Measurements from ENCODE around the gene SLC37A3. TPM values are rescaled to one million over a fixed set of nuclear protein-coding genes. Genes with fewer than 3 reads are reported as not detected.

The SLC37A3 gene
- total and polyA plus RNA-seq, 2 donors (not counting 1 experiment from before 2014, with no cell fraction given): 9.1 to 20.1 TPM

DNA sequence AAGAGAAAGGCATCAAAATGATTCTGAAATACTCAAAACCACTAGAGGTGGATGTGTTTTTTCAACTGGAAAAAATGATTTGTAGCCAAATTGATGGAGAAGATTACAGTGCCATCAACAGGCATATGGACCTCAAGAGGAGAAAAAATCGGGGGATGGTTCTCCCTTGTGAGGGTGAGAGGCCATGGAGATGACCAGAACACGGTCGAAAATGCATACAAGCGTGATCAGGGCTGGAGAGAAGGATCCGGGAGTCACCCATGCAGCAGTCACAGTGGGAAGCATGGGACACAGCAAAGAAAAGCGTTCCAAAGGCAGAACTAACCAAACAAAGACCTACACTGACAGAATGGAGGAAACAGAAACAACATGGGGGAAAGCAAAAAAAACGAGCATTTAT, 80.3 kb downstream of the SLC37A3 start:
- H3K36me3 ChIP-seq (replicated peaks in 1 of 2; ENCODE audit: control extremely low read depth in 1 of 2, control insufficient read depth in 1 of 2, extremely low read depth in 1 of 2, insufficient read depth in 2 of 2, low read length in 1 of 2): no peaks in the 10 kb centered on the region
- H3K4me3 ChIP-seq (ENCODE audit: control extremely low read depth in 1 of 5, extremely low read depth in 1 of 5, insufficient read depth in 1 of 5, low read depth in 2 of 5, low read length in 4 of 5): no peak overlapping the region
- ChIA-PET CTCF (no interaction called here), POLR2A (no interaction called here)
- no peak overlapping the region for H3K27ac ChIP-seq (ENCODE audit: low read length in 2 of 2)
- no peak for TF ChIP-seq EZH2 (IDR thresholded peaks at IDR 0.05; ENCODE audit: borderline replicate concordance, insufficient read depth, low read depth, low read length, poor library complexity, severe bottlenecking)
- TF ChIP-seq, protein P1, sequence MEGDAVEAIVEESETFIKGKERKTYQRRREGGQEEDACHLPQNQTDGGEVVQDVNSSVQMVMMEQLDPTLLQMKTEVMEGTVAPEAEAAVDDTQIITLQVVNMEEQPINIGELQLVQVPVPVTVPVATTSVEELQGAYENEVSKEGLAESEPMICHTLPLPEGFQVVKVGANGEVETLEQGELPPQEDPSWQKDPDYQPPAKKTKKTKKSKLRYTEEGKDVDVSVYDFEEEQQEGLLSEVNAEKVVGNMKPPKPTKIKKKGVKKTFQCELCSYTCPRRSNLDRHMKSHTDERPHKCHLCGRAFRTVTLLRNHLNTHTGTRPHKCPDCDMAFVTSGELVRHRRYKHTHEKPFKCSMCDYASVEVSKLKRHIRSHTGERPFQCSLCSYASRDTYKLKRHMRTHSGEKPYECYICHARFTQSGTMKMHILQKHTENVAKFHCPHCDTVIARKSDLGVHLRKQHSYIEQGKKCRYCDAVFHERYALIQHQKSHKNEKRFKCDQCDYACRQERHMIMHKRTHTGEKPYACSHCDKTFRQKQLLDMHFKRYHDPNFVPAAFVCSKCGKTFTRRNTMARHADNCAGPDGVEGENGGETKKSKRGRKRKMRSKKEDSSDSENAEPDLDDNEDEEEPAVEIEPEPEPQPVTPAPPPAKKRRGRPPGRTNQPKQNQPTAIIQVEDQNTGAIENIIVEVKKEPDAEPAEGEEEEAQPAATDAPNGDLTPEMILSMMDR (IDR thresholded peaks at IDR 0.05): no peak
- H4K20me1 ChIP-seq (ENCODE audit: control insufficient read depth, insufficient read depth, low read length, poor library complexity, severe bottlenecking): no peaks in the 10 kb centered on the region
- peaks cover 24% of the 10 kb centered on the region for H3K27me3 Mint-ChIP-seq
- H3K9me3 ChIP-seq (ENCODE audit: control extremely low read depth in 1 of 3, control insufficient read depth in 2 of 3, insufficient read depth in 1 of 3, low read length in 2 of 3): no peaks in the 10 kb centered on the region
- H3K27me3 ChIP-seq (replicated peaks in 1 of 4; ENCODE audit: control extremely low read depth in 1 of 4, control insufficient read depth in 3 of 4, insufficient read depth in 4 of 4, low read length in 3 of 4): peaks cover 0 to 4% (median 0%) of the 10 kb centered on the region in 4 experiments
- ATAC-seq (ENCODE audit: low read depth) (no peak), DNase-seq (no peak)
- 91% methylated on average over 6 of the region's 7 CpGs for WGBS (ENCODE audit: insufficient coverage)
- no peaks in the 10 kb centered on the region for H3K4me1 Mint-ChIP-seq
- H3K9me3 Mint-ChIP-seq (ENCODE audit: insufficient read depth): no peaks in the 10 kb centered on the region
- no peak overlapping the region for H3K4me3 Mint-ChIP-seq
- H3K79me2 ChIP-seq (ENCODE audit: control insufficient read depth, insufficient read depth, low read length): no peaks in the 10 kb centered on the region
- no peak overlapping the region for H3K4me2 ChIP-seq (replicated peaks; ENCODE audit: low read depth, low read length, poor library complexity, severe bottlenecking)
- H3K4me1 ChIP-seq (ENCODE audit: control insufficient read depth in 2 of 2, insufficient read depth in 2 of 2, low read length in 2 of 2): no peaks in the 10 kb centered on the region
- H3K27ac Mint-ChIP-seq: no peak overlapping the region
- H2AFZ ChIP-seq (ENCODE audit: insufficient read depth, low read depth, low read length, poor library complexity, severe bottlenecking): no peak overlapping the region
- no peak overlapping the region for H3K9ac ChIP-seq (ENCODE audit: low read length)
- intact Hi-C loops (cut with micrococcal nuclease): no loop called here

DNA sequence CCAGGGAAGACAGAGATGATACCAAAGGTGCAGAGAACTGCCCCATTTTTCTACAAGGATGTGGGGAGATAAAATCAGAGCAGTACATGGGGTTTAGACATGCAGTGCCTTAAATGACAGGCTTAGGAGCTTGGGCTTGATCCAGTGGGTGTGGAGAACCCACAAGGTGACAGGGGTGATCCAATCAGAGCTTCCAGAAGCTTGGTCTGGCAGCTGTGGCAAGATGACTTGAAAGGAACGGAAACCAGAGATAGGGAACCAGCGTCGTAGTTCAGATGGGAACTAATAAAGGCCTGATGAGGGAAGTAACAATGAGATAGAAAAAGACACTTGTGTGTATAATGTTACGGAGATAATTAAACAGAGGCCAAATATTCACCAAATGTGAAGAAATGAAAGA, 80.7 kb downstream of the SLC37A3 start:
- no peaks in the 10 kb centered on the region for H4K20me1 ChIP-seq (ENCODE audit: control insufficient read depth, insufficient read depth, low read length, poor library complexity, severe bottlenecking)
- H3K79me2 ChIP-seq (ENCODE audit: control insufficient read depth, insufficient read depth, low read length): no peaks in the 10 kb centered on the region
- H3K27ac Mint-ChIP-seq: no peak overlapping the region
- H3K4me1 Mint-ChIP-seq: no peaks in the 10 kb centered on the region
- ChIA-PET POLR2A (no interaction called here), CTCF (no interaction called here)
- DNase-seq (no peak), ATAC-seq (ENCODE audit: low read depth) (no peak)
- intact Hi-C loops (cut with micrococcal nuclease): no loop called here
- no peak overlapping the region for H3K4me3 Mint-ChIP-seq
- peaks cover 0 to 4% (median 0%) of the 10 kb centered on the region in 4 experiments for H3K27me3 ChIP-seq (replicated peaks in 1 of 4; ENCODE audit: control extremely low read depth in 1 of 4, control insufficient read depth in 3 of 4, insufficient read depth in 4 of 4, low read length in 3 of 4)
- H3K27me3 Mint-ChIP-seq: peaks cover 27% of the 10 kb centered on the region
- H2AFZ ChIP-seq (ENCODE audit: insufficient read depth, low read depth, low read length, poor library complexity, severe bottlenecking): no peak overlapping the region
- H3K9me3 Mint-ChIP-seq (ENCODE audit: insufficient read depth): no peaks in the 10 kb centered on the region
- no peak overlapping the region for H3K4me3 ChIP-seq (ENCODE audit: control extremely low read depth in 1 of 5, extremely low read depth in 1 of 5, insufficient read depth in 1 of 5, low read depth in 2 of 5, low read length in 4 of 5)
- no CpG with 5 or more reads among the region's 4 CpGs for WGBS (ENCODE audit: insufficient coverage)
- TF ChIP-seq EZH2 (IDR thresholded peaks at IDR 0.05; ENCODE audit: borderline replicate concordance, insufficient read depth, low read depth, low read length, poor library complexity, severe bottlenecking): no peak
- TF ChIP-seq, protein P1 (IDR thresholded peaks at IDR 0.05): no peak
- no peaks in the 10 kb centered on the region for H3K4me1 ChIP-seq (ENCODE audit: control insufficient read depth in 2 of 2, insufficient read depth in 2 of 2, low read length in 2 of 2)
- no peak overlapping the region for H3K27ac ChIP-seq (ENCODE audit: low read length in 2 of 2)
- peaks cover 0 to under 1% (median 0%) of the 10 kb centered on the region in 3 donors for H3K9me3 ChIP-seq (ENCODE audit: control extremely low read depth in 1 of 3, control insufficient read depth in 2 of 3, insufficient read depth in 1 of 3, low read length in 2 of 3)
- no peak overlapping the region for H3K9ac ChIP-seq (ENCODE audit: low read length)
- no peak overlapping the region for H3K4me2 ChIP-seq (replicated peaks; ENCODE audit: low read depth, low read length, poor library complexity, severe bottlenecking)
- no peaks in the 10 kb centered on the region for H3K36me3 ChIP-seq (replicated peaks in 1 of 2; ENCODE audit: control extremely low read depth in 1 of 2, control insufficient read depth in 1 of 2, extremely low read depth in 1 of 2, insufficient read depth in 2 of 2, low read length in 1 of 2)

Data from B cell (primary cell).